Measurements from ENCODE around the gene ACSF3. TPM values are rescaled to one million over a fixed set of nuclear protein-coding genes. Genes with fewer than 3 reads are reported as not detected.
"Not testable (repeated sequence)": the region's sequence is repeated elsewhere in the genome, so short reads cannot be mapped to it uniquely, and the experiment has no call there.

ACSF3 gene
- total RNA-seq, 1 donor from 2014 or later: 78.0 TPM

DNA sequence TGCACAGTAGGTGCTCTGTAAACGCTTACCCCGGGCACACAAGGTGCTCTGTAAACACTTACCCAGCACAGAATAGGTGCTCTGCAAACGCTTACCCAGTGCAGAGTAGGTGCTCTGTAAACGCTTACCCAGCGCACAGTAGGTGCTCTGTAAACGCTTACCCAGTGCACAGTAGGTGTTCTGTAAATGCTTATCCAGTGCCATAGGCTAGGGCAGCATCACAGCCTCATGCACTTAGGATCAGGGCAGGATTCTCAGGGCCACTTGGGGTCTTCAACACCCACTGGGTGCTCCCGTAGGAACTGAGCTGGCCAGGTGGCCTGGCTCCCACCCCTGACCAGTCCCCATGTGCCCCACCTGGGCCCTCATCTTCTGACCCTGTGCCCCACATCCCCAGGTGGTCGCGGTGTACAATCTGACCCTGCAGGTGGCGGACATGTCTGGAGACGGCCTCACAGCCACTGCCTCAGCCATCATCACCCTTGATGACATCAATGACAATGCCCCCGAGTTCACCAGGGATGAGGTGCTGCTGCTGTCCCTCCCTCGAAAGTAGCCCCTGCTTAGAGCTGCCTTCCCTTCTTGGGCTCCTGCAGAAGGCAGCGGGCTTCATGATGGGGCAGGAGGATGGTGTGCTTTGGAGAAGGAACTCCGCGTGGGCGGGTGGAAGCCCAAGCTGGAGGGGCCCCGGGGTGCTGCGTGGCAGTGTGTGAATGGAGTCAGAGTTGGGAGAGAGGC, 93.5 kb downstream of the ACSF3 start:
- CTCF ChIA-PET: no interaction called here
- H3K4me3 Mint-ChIP-seq: no peak overlapping the region
- H3K4me1 Mint-ChIP-seq: peaks cover 3% of the 10 kb centered on the region
- peaks cover 1% of the 10 kb centered on the region for H3K27me3 Mint-ChIP-seq
- H3K36me3 Mint-ChIP-seq (ENCODE audit: low read depth): no peaks in the 10 kb centered on the region
- DNase-seq (no peak), ATAC-seq (ENCODE audit: low read depth) (peak; percentile 57)
- peak overlapping the region; percentile 24 for H3K27ac Mint-ChIP-seq
- intact Hi-C loops (cut with micrococcal nuclease): no loop called here
- H3K9me3 Mint-ChIP-seq: no peaks in the 10 kb centered on the region
- POLR2A ChIA-PET: interaction anchor here (0.6 kb wide), 1 partner anchor 13 kb away, joined by 5 read pairs; no protein-coding TSS in a partner anchor
- TF ChIP-seq, protein P1, sequence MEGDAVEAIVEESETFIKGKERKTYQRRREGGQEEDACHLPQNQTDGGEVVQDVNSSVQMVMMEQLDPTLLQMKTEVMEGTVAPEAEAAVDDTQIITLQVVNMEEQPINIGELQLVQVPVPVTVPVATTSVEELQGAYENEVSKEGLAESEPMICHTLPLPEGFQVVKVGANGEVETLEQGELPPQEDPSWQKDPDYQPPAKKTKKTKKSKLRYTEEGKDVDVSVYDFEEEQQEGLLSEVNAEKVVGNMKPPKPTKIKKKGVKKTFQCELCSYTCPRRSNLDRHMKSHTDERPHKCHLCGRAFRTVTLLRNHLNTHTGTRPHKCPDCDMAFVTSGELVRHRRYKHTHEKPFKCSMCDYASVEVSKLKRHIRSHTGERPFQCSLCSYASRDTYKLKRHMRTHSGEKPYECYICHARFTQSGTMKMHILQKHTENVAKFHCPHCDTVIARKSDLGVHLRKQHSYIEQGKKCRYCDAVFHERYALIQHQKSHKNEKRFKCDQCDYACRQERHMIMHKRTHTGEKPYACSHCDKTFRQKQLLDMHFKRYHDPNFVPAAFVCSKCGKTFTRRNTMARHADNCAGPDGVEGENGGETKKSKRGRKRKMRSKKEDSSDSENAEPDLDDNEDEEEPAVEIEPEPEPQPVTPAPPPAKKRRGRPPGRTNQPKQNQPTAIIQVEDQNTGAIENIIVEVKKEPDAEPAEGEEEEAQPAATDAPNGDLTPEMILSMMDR (IDR thresholded peaks at IDR 0.05): no peak

DNA sequence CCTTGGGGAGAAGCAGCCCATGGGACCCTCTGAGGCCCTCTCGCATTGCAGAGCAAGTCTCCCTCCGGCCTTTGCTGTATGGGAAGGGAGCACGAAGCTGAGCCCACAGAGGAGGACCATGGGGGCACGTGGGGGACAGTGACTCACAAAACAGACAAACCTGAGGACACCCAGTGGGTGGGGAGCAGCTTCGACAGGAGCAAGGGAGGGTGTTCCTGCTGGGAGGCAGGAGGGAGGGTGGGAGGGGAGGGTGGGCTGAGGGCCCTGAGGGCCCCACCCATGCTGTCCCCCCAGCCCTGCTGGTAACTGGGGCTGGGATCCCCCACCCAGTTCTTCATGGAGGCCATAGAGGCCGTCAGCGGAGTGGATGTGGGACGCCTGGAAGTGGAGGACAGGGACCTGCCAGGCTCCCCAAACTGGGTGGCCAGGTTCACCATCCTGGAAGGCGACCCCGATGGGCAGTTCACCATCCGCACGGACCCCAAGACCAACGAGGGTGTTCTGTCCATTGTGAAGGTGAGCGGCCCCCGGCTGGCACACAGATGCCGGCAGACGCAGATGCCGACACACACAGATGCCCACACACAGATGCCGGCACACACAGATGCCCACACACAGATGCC, 94.2 kb downstream of the ACSF3 start:
- ChIA-PET CTCF (no interaction called here), POLR2A (interaction anchor here (0.6 kb wide), 1 partner anchor 14 kb away, joined by 5 read pairs; no protein-coding TSS in a partner anchor)
- H3K27me3 Mint-ChIP-seq: no peaks in the 10 kb centered on the region
- no peaks in the 10 kb centered on the region for H3K9me3 Mint-ChIP-seq
- no peak overlapping the region for H3K4me3 Mint-ChIP-seq
- peak overlapping the region; percentile 6 for H3K27ac Mint-ChIP-seq
- no peaks in the 10 kb centered on the region for H3K36me3 Mint-ChIP-seq (ENCODE audit: low read depth)
- intact Hi-C loops (cut with micrococcal nuclease): no loop called here
- TF ChIP-seq, protein P1 (IDR thresholded peaks at IDR 0.05): no peak
- DNase-seq (no peak), ATAC-seq (ENCODE audit: low read depth) (peak; percentile 12)
- peaks cover 3% of the 10 kb centered on the region for H3K4me1 Mint-ChIP-seq

DNA sequence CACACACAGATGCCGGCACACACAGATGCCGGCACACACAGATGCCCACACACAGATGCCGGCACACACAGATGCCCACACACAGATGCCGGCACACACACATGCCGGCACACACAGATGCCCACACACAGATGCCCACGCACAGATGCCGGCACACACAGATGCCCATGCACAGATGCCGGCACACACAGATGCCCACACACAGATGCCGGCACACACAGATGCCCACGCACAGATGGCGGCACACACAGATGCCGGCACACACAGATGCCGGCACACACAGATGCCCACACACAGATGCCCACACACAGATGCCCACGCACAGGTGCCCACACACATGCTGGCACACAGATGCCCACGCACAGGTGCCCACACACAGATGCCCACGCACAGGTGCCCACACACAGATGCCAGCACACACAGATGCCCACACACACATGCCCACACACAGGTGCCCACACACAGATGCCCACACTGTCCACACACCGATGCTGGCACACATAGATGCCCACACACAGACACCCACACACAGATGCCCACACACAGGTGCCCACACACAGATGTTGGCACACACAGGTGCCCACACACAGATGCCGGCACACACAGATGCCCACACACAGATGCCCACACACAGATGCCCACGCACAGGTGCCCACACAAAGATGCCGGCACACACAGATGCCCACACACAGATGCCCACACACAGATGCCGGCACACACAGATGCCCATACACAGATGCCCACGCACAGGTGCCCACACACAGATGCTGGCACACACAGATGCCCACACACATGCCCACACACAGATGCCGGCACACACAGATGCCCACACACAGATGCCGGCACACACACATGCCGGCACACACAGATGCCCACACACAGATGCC, 95.1 kb downstream of the ACSF3 start:
- H3K27ac Mint-ChIP-seq, H3K27me3 Mint-ChIP-seq: not testable (repeated sequence)

DNA sequence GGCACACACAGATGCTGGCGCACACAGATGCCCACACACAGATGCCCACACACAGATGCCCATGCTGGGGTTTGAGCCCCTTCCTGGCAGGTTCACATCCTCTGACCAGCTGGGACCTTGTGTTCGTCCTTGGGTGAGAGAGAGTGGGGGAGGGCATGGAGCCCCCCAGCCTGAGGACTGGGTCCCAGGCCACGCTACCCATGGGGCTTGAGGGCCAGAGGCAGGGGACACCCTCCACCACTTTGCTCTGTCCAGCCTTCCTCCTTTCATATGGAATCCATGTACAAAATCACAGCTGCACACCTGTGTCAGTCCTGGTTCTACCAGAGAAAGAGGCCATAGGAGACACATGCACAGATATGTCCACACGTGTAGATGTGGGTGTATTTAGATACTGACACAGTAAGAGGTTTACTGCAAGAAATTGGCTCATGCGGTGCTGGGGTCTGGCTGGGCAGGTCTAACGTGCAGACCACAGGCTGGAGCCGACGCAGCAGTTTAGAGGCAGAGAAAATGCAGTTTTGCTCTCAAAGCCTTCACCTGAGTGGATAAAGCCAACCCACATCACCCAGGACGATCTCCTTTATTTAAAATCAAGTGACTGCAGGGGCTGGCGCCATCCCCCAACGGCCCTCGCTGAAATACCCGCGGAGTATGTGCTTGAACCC, 95.8 kb downstream of the ACSF3 start:
- Mint-ChIP-seq H3K9me3 (no peaks in the 10 kb centered on the region), H3K27me3 (no peaks in the 10 kb centered on the region), H3K4me3 (no peak overlapping the region), H3K27ac (no peak overlapping the region), H3K36me3 (ENCODE audit: low read depth) (no peaks in the 10 kb centered on the region), H3K4me1 (peaks cover 3% of the 10 kb centered on the region)
- DNase-seq (no peak), ATAC-seq (ENCODE audit: low read depth) (no peak)
- TF ChIP-seq, protein P1 (IDR thresholded peaks at IDR 0.05): no peak
- intact Hi-C loops (cut with micrococcal nuclease): no loop called here
- POLR2A ChIA-PET: no interaction called here
- CTCF ChIA-PET: no interaction called here

More for the DNA sequence above, 95.1 kb downstream of the ACSF3 start:
- CTCF ChIA-PET; DNase-seq; intact Hi-C loops (cut with micrococcal nuclease); POLR2A ChIA-PET; ATAC-seq (ENCODE audit: low read depth); H3K9me3 Mint-ChIP-seq; H3K4me3 Mint-ChIP-seq; H3K4me1 Mint-ChIP-seq; H3K36me3 Mint-ChIP-seq (ENCODE audit: low read depth): not testable (repeated sequence)

DNA sequence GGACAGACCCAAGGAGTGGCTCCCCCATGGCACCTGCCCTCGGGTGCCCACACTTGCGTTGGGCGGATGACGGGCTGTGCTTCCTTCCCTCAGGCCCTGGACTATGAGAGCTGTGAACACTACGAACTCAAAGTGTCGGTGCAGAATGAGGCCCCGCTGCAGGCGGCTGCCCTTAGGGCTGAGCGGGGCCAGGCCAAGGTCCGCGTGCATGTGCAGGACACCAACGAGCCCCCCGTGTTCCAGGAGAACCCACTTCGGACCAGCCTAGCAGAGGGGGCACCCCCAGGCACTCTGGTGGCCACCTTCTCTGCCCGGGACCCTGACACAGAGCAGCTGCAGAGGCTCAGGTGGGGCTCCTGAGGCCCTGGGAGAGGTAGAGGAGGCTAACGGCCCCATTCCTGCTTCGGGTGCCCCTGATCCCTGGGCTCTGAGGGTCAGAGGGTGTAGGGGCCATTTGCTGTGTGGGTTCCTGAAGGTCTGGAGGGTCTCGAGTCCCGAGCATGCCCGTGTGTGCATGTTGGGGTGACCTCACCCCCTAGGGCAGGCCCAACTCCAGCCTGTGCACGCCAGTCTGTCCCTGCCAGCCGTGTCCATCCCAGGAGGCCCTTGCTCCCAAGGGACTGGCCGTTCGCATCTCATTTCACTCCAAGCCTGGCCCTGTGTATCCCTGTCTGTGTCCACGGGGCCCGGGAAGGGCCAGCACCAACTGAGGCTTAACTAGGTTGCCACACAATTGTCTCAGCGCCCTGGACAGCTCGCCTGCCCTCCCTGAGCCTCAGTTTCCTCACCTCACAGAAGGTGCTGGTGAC, 96.7 kb downstream of the ACSF3 start:
- intact Hi-C loops (cut with micrococcal nuclease): no loop called here
- TF ChIP-seq, protein P1 (IDR thresholded peaks at IDR 0.05): no peak
- no peak for ATAC-seq (ENCODE audit: low read depth)
- H3K27me3 Mint-ChIP-seq: no peaks in the 10 kb centered on the region
- no peak for DNase-seq
- H3K27ac Mint-ChIP-seq: no peak overlapping the region
- no peaks in the 10 kb centered on the region for H3K9me3 Mint-ChIP-seq
- no peaks in the 10 kb centered on the region for H3K36me3 Mint-ChIP-seq (ENCODE audit: low read depth)
- peaks cover 3% of the 10 kb centered on the region for H3K4me1 Mint-ChIP-seq
- POLR2A ChIA-PET: no interaction called here
- CTCF ChIA-PET: no interaction called here
- H3K4me3 Mint-ChIP-seq: no peak overlapping the region

All from activated B cell treated with CpG ODN at 0.5 μM for 24 hours (primary cell).